Measurements from ENCODE around the gene HES1. TPM values are rescaled to one million over a fixed set of nuclear protein-coding genes. Genes with fewer than 3 reads are reported as not detected.

Gene HES1
- total and polyA plus RNA-seq, 12 donors = 12.4 to 59.3 (median 33.2) TPM

DNA sequence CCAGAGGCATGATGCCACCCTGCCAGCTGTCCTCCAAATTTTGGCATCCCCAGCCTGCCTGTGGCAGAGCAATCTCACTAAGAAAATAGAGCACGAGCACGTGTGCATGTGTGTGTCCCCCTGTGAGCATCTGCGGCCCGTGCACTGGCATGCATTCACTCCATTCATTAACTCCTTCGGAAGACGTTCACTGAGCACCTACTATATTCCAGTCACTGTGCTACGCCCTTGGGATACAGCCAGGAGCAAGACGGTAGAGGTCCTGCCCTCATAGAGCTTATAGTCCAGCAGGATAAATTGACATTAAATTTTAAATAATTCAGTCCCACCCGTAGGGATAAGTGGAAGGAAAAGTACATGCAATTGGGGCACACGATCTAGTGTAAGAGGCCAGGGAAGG, 40.0 kb upstream of the HES1 start:
- 86 to 96% (median 89%) methylated on average over 10 of the region's 10 CpGs for WGBS, 4 donors
- TF ChIP-seq POLR2A (IDR thresholded peaks at IDR 0.05) = no peak
- TF ChIP-seq, protein P1, sequence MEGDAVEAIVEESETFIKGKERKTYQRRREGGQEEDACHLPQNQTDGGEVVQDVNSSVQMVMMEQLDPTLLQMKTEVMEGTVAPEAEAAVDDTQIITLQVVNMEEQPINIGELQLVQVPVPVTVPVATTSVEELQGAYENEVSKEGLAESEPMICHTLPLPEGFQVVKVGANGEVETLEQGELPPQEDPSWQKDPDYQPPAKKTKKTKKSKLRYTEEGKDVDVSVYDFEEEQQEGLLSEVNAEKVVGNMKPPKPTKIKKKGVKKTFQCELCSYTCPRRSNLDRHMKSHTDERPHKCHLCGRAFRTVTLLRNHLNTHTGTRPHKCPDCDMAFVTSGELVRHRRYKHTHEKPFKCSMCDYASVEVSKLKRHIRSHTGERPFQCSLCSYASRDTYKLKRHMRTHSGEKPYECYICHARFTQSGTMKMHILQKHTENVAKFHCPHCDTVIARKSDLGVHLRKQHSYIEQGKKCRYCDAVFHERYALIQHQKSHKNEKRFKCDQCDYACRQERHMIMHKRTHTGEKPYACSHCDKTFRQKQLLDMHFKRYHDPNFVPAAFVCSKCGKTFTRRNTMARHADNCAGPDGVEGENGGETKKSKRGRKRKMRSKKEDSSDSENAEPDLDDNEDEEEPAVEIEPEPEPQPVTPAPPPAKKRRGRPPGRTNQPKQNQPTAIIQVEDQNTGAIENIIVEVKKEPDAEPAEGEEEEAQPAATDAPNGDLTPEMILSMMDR (IDR thresholded peaks at IDR 0.05) = no peak
- H3K4me3 ChIP-seq = no peak overlapping the region
- no peaks in the 10 kb centered on the region for H3K9me3 ChIP-seq (replicated peaks in 1 of 3)
- no peak for DNase-seq
- no peaks in the 10 kb centered on the region for H3K36me3 ChIP-seq (replicated peaks in 1 of 2)
- no peaks in the 10 kb centered on the region for H3K4me1 ChIP-seq (replicated peaks in 1 of 2)
- no peaks in the 10 kb centered on the region for H3K27me3 ChIP-seq
- intact Hi-C loops (cut with DNase I) = no loop called here
- H3K27ac ChIP-seq = no peak overlapping the region

DNA sequence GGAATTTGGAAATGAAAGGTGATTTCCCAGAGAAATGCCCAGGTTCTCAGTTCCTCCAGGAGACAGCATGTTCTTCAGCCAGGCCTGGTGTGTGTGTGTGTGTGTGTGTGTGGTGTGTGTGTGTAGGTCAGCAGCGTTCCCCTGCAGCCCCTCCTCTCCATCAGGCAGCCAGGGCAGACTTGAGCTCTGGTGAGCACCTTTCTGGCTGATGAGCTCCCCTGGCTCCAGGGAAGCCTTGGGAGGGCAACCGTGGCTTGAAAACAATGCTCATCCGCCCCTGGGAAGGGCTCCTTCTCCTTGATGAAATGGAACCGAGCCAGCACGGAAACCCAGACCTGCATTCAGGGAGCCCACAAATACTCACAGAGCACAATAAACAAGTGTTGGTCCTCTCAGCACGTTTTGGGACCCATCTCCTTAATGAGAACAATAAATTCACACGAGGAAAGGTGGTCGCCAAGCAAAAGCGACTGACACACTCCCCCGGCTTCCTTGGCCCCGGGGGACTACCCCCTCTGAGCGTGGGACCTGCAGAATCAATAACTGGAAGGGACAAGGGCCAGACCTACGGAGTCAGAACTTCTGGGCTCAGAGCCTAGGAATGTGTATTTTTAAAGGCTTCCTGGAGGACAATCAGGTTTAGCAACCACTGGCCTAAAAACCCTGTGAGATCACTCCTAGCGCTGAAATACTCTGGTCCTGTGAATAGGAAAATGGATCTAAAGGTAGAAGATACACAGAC, 38.6 kb upstream of the HES1 start:
- Histone ChIP-seq H3K9me3 (replicated peaks in 1 of 3) (no peaks in the 10 kb centered on the region), H3K4me1 (replicated peaks in 1 of 2) (no peaks in the 10 kb centered on the region), H3K36me3 (replicated peaks in 1 of 2) (no peaks in the 10 kb centered on the region), H3K4me3 (no peak overlapping the region), H3K27ac (no peak overlapping the region), H3K27me3 (no peaks in the 10 kb centered on the region)
- 68 to 76% (median 75%) methylated on average over 11 to 14 of the region's 14 CpGs for WGBS, 4 donors
- intact Hi-C loops (cut with DNase I) = no loop called here
- TF ChIP-seq, protein P1 (IDR thresholded peaks at IDR 0.05) = no peak
- no peak for TF ChIP-seq POLR2A (IDR thresholded peaks at IDR 0.05)
- no peak for DNase-seq

DNA sequence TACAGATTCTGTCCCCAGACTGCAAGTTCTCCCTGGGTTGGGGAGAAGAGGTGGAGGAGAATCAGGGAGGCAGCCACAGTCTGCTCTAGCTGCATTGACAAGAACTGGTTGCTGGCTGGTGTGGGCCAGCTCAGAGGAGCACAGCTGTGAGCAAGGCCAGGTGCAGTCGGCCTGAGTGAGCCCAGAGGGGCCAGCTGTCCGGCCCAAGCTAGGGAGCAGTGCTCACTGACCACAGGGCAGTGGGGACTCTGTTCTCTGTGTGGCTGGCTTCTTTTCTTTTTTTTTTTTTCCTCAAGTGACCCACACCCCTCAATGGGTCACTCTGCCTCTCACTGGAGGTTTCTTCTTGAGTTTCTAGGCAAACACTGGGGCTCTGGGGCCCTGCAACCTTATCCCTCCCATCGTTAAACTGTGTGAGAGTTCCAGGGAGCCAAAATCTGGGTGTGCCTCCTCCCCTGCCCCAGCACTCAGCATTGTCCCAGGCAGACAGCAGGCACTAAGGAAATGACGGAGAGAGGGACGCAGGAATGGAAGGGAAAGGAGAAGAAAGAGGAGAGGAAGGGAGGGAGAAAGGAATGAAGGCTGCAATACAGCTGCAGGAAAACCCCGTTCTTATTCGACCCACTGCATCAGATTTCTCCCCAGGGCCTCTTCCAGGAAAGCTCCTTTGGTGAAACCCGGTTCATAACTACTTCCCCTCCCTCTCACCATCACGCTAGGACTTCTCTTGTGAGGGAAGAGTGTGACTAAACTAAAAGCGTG, 37.7 kb upstream of the HES1 start:
- no peak for TF ChIP-seq POLR2A (IDR thresholded peaks at IDR 0.05)
- TF ChIP-seq, protein P1 (IDR thresholded peaks at IDR 0.05) = no peak
- Histone ChIP-seq H3K9me3 (replicated peaks in 1 of 3) (no peaks in the 10 kb centered on the region), H3K4me1 (replicated peaks in 1 of 2) (no peaks in the 10 kb centered on the region), H3K4me3 (no peak overlapping the region), H3K36me3 (replicated peaks in 1 of 2) (no peaks in the 10 kb centered on the region), H3K27ac (no peak overlapping the region), H3K27me3 (no peaks in the 10 kb centered on the region)
- intact Hi-C loops (cut with DNase I) = no loop called here
- DNase-seq = no peak
- WGBS, 4 donors = 75 to 78% (median 76%) methylated on average over 10 of the region's 10 CpGs

DNA sequence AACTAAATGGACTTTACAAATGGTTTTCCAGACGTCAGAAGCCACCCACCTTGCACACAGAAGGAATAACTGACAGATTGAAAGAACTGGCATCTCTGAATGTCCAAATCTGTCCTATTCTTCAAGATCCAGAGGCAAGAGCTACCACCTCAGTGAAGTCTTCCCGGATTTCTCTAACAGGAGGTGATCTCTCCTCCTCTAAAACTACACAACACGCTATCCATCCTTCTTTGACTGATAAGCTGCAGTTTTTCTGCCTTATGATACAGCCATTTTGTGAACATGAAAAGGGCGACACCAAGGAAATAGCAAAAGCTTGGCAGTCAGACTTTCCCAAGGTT, 37.1 kb upstream of the HES1 start:
- no peak for DNase-seq
- H3K36me3 ChIP-seq (replicated peaks in 1 of 2) = no peaks in the 10 kb centered on the region
- H3K9me3 ChIP-seq (replicated peaks in 1 of 3) = no peaks in the 10 kb centered on the region
- TF ChIP-seq, protein P1 (IDR thresholded peaks at IDR 0.05) = no peak
- TF ChIP-seq POLR2A (IDR thresholded peaks at IDR 0.05) = no peak
- H3K4me1 ChIP-seq (replicated peaks in 1 of 2) = no peaks in the 10 kb centered on the region
- H3K27ac ChIP-seq = no peak overlapping the region
- H3K4me3 ChIP-seq = no peak overlapping the region
- no peaks in the 10 kb centered on the region for H3K27me3 ChIP-seq
- intact Hi-C loops (cut with DNase I) = no loop called here
- WGBS, 4 donors = 86 to 91% (median 88%) methylated on average over 3 to 4 of the region's 4 CpGs

Measured in adrenal gland (tissue), 12 donors.